A549 (cell line): ENCODE measurements around the gene ZC3H10.

Source experiments
- CTCF ChIP-seq: fragments of >200 bp; sonication (Bioruptor Twin); formaldehyde crosslinking; IDR thresholded peaks from 3 replicates; pipeline ENCODE4 v1.5.1; 2016
- MYC ChIP-seq: IDR thresholded peaks from 2 replicates; pipeline ENCODE4 v1.6.1; 2012; ENCODE audit warnings: mild to moderate bottlenecking, inconsistent platforms, low read length, improper control_type of control experiment, borderline replicate concordance

- TF ChIP-seq CTCF, result no peak
- no peak for TF ChIP-seq MYC
Observed at GRCh38 chr12:56162468-56163290, 44.6 kb downstream of the ZC3H10 start.
